ENCODE measurements around the gene SERPINF2.
"Not testable (repeated sequence)": the region's sequence is repeated elsewhere in the genome, so short reads cannot be mapped to it uniquely, and the experiment has no call there.

The SERPINF2 gene

GRCh38 chr17:1736348-1737281 is 6.1 kb upstream of the SERPINF2 start:
- DNase-seq = no peak

GRCh38 chr17:1737531-1738291 is 5.0 kb upstream of the SERPINF2 start:
- DNase-seq = no peak

GRCh38 chr17:1741899-1742298 is 772 bp upstream of the SERPINF2 start:
- DNase-seq = not testable (repeated sequence)

GRCh38 chr17:1743088-1743439 is 393 bp downstream of the SERPINF2 start:
- no peak for DNase-seq

- DNase-seq = no peak
Measured at GRCh38 chr17:1744551-1745512, 2.2 kb downstream of the SERPINF2 start.

- no peak for DNase-seq
Measured at GRCh38 chr17:1745513-1746020, 2.9 kb downstream of the SERPINF2 start.

- DNase-seq = no peak
Measured at GRCh38 chr17:1746975-1747543, 4.4 kb downstream of the SERPINF2 start.

GRCh38 chr17:1750628-1751027 is 8.0 kb downstream of the SERPINF2 start:
- no peak for DNase-seq

GRCh38 chr17:1752425-1753262 is 10.0 kb downstream of the SERPINF2 start:
- no peak for DNase-seq

GRCh38 chr17:1753767-1754429 is 11.2 kb downstream of the SERPINF2 start:
- no peak for DNase-seq

- no peak for DNase-seq
Measured at GRCh38 chr17:1754430-1755112, 11.9 kb downstream of the SERPINF2 start.

GRCh38 chr17:1755252-1755826 is 12.7 kb downstream of the SERPINF2 start:
- no peak for DNase-seq

- no peak for DNase-seq
Measured at GRCh38 chr17:1755827-1756262, 13.2 kb downstream of the SERPINF2 start.

- no peak for DNase-seq
Measured at GRCh38 chr17:1758807-1759206, 16.1 kb downstream of the SERPINF2 start.

GRCh38 chr17:1759529-1759928 is 16.9 kb downstream of the SERPINF2 start:
- DNase-seq = no peak

- no peak for DNase-seq
Measured at GRCh38 chr17:1762233-1762900, 19.7 kb downstream of the SERPINF2 start.

GRCh38 chr17:1762901-1763898 is 20.5 kb downstream of the SERPINF2 start:
- no peak for DNase-seq

GRCh38 chr17:1764284-1764683 is 21.6 kb downstream of the SERPINF2 start:
- DNase-seq = no peak
